ENCODE data around the gene EXOSC2.

Gene EXOSC2

DNA sequence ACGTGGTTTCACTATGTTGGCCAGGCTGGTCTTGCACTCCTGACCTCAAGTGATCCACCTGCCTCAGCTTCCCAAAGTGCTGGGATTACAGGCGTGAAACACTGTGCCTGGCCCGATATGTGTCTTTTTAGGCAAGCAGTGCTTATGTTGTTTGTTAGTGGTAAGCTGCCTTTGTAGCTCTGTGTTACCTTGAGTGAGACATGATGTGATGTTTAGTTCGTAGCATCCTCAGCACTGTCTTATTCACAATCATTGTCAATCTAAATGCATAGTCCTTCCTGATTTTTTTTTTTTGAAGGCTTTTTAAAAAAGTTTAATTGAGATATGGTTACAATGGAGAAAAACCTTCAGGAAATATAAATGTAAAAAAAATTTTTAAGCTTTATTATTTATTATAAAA is 45.5 kb downstream of the EXOSC2 start:
- no peak for DNase-seq (ENCODE audit: low spot score)

DNA sequence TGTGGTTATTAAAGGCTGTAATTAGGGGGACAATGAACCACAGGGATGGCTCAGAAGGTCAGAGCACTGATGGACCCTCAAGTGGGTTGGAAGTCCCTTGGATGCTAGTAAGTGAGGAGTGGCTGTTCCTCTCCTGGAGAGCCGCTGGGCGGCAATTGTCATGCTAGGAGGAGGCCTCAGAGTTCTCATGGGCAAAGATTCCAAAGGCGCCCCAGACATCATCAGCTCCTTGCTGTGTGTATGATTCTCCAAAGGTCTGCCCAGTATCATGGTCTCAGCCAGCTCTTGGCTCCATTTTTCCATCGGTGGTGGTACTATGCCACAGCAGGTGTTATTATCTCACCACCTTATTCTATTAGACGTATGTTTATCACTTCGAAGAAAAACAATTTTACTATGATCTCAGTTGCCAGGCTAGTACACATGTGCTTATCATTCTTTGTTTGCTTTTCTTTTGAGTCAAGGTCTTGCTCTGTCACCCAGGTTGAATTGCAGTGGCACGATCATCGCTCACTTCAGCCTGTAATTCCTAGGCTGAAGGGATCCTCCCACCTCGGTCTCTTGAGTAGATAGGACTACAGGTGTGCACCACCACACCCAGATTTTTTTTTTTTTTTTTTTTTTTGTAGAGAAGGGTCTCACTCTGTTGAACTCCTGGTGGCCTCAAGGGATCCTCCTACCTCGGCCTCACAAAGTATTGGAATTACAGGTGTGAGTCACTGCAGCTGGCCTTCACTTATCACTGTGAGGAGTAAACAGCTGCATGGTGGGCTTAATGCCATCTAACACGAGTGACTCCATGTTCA is 46.8 kb downstream of the EXOSC2 start:
- DNase-seq (ENCODE audit: low spot score) = no peak

DNA sequence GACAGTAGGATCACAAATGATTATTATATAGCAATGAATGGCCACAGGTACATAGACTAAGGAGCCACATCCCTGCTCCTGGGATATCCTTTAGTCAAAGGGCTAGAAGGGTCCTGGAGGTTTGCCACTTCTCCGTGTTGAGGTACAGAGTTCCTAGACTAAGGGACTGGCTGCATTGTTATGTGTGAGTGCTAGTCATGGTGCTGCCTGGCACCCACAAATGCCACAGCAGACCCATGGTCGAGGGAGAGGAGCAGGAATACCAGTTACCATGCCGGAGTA is 47.4 kb downstream of the EXOSC2 start:
- no peak for DNase-seq (ENCODE audit: low spot score)

DNA sequence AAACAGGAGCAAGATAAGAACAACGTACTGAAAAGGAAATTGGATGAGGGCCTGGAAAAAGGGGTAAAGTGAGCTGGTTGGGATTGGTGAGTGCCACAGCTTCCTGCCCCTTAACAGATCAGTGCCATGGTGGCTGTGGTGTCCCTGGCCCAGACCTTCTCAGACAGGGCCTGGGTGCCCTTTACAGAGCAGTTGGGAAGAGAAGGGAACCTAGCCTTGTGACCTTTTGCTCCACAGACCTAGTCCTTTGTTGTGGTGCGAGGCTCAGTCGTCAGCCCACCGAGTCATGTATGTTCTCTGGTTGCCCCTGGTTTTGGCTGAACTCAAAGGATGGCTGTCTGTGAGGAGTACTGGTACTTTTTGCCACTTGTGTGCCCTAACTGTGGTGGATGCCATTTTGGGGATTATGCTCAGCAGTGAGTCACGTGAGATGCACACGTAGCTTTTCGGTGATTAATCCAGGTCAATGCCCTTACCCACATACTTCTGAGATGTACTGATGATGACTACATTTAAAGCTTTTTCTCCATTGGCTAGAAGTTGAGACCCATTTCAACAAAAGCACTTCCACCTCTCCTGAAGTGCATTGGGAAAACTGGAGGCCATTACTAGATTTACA is 48.4 kb downstream of the EXOSC2 start:
- DNase-seq (ENCODE audit: low spot score) = no peak

DNA sequence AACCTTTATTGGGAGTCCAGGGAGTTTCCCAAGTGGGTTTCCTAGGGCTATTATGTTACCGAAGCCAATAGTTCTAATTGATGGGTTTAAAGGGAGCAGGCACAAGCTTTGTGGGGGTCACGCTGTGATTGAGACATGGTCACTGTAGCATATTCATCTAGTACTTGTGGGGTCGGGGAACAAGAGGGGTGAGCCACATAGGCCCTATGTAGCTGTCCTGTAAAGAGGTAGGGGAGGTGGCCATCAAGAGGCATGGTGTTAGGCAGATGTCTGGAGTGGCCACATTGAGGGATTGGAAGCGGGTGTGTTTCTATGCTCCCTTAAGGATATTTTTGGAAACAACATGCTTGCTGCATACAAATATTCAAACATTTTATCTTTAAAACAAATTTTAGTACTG is 50.1 kb downstream of the EXOSC2 start:
- DNase-seq (ENCODE audit: low spot score) = no peak

DNA sequence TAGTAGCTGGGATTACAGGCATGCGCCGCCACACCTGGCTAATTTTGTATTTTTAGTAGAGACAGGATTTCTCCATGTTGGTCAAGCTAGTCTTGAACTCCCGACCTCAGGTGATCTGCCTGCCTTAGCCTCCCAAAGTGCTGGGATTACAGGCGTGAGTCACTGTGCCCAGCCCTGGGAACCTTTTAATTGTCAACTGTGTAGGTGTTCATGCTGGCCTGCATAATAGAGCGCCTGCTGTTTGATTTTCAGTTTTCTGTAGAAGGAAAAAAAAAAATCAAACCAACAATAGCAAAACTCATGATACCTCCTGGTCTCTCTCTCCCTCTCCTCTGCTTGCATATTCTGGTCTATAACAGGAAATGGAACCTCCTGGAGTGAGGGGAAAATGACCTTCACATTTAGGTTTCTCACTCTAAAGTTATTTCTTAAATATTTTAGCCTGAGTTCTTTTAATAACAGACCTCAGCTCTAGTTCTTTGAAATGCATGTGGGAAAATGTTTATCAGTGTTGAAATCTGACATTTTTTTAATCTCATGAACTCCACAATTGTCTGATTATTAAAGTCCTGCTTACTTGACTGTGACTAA is 51.7 kb downstream of the EXOSC2 start:
- no peak for DNase-seq (ENCODE audit: low spot score)

DNA sequence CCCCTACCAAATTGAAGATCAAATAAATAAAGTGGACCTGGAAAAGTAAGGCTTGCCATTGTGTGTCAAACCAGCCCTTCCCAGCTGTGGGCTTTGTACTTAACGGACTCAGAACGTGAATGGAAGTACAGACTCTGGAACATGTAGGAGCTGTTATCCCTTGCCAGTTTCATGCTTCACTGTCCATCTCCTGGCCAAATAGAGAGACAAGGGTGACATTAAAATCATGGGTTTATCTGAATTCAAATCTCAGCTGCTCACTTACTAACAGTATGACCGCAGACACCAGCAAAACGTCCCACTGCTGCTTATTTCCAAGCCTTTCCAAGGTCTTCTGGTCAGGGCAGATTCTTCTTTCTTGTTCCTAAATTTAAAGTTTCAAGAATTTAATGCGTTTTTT is 52.2 kb downstream of the EXOSC2 start:
- no peak for DNase-seq (ENCODE audit: low spot score)

DNA sequence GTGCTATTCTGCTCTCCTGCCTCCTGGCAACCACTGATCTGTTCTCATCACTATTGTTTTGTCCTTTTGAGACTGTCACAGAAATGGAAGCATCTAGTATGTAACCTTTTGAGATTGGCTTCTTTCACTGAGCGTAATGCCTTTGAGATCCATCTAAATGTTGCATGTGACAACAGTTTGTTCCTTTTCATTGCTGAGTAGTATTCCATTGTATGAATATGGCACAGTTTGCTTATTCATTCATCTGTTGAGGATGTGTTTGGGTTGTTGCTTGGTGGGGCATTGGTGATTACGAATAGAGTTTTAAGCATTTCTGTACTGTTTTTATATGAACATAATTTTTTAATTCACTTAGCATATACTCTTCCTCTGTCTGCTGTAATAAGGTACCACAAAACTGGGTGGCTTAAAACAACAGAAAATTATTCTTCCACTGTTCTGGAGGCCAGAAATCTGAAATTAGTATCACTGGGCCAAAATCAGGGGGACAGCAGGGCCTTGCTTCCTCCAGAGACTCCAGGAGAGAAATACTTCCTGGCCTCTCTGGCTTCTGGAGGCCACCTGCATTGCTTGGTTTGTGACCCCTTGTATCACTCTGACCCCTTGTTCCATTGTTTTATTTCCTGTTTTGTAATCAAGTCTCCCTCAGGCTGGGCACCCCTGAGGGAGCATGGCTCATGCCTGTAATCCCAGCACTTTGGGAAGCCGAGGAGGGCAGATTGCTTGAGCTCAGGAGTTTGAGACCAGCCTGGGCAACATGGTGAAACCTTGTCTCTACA is 53.0 kb downstream of the EXOSC2 start:
- DNase-seq (ENCODE audit: low spot score) = no peak

DNA sequence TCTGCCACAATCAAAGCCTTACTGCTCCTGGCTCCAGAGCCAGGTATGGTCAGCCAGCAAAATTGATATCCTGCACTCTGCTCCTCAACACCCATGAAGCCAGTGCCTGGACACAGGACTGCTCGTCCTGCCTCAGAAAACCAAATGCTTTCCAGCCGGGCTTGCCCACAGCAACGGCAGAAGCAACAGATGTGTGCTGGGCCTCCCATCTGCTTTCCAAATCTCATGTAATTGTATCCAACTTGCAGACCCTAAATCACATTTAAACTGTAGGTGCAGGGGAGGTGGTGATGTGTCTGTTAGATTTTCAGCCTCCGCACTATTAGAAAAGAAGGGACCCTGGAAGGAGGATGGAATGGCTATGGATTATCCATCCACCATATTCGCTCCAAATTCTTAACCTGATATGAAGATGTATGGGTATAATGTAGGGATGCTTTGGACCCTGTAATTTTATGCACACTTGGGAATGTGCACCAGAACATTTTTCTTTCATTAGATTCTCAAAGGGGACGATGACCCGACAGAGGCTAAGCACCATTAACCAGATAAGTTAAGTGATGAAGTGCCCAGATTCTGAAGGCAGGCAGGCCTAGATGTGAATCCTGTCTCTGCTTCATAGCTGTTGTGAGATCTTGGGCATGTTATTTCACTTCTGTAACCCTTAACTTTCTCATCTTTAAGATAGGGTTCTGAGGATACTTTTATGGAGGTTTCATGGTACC is 58.2 kb downstream of the EXOSC2 start:
- DNase-seq (ENCODE audit: low spot score) = no peak
